NOMO-1 treated with dmso at 0.1 percent for 144 hours (cell line): ENCODE data around the gene MYO9B.

ENCODE experiments used
- DNase-seq: peaks from one replicate; lab custom pipeline; 2025; ENCODE audit not compliant: unreplicated experiment; lab: John Stamatoyannopoulos, UW

The MYO9B gene

DNA sequence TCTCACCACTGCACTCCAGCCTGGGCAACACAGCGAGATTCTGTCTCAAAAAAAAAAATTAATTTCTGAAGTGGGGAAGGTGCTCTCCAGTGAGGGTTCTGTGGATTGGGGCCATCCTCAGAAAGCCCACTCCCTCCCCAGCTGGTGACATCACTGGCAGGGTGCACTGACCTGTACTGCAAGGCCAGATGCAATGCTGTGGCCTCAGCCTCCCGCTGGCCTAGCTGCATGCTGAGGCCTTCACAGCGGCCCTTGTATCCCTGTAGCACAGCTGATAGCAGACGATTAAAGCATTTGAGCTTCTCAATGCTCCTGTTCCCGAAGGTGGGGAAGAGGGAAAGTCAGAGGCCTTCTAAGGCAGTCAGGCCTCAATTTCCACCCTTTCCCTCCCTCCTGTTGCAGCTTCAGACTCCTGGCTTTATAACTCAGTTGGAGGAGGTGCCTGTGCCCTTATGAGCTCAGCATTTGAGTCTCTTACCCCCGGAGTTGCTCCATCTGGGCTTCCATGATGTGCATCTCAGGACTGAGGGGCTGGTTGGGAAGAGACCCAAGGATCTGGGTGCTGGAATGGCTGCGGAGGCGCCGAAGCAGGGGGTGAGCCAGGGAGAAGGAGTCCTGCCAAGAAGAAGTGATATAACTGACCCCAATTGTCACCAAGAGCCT is 183.7 kb downstream of the MYO9B start:
- DNase-seq: no peak

DNA sequence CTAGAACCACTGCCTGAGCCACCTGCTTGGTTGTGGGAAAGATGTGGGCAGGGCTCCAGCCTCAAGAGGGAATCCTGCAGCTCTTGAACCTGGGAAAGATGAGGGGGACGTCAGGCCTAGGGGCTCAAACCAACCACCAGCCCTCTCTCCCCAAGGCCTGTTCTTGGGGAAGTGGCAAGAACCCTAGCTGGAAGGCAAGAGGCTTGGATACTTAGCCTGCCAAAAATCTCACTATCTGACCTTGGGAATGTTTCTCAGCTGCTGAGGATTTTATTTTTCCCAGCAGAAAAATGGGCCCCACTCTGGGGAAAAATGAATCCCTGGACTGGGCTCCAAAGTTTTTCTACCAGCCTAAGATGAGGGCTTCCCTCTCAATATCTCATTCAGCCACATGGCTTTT is 184.4 kb downstream of the MYO9B start:
- DNase-seq: no peak

DNA sequence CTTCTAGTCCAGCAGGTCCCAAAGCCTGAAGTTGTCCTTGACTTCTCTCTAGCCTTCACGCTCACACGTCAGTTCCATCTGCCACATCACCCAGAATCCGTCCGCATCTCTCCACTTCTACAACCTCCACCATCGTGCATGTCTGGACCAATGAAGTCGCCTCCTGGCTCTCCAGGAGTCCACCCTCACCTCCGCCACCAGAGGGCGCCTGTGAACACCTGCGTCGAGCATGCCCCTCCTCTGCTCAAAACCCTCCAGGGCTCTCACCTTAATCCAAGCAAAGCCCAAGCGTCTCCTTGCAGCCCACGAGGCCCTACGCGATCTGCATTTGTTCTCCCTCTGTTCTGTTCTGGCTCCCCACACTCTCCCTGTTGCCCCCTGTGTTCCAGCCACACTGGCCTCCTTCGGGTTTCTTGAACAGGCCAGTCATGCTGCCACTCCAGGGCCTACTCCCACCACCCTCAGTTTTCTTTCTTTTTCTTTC is 185.3 kb downstream of the MYO9B start:
- DNase-seq: peak; percentile 81

DNA sequence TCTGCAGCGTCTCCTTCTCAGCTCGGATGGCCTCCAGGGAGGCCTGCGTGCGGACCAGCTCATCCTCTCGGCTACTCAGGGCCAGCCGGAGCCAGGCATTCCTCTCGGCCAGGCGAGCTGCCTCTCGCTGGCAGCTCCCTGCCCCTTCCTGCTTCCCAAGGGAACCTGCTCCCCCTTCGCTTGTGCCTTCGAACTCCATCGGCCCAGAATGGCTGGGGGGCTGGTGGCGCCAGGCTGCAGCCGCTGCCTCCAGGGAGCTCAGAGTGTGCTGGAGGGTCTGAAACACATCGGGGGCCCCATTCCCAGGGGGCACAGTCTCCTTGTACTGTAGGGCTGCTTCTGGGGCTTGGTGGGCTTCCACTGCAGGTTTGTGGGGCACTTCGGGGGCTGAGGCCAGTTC is 187.0 kb downstream of the MYO9B start:
- no peak for DNase-seq
